ENCODE data around the gene CDYL2.

GRCh38 chr16:80791411-80791810 lies 13.0 kb downstream of the CDYL2 start:
- TF ChIP-seq CTCF (conservative IDR thresholded peaks at IDR 0.05; ENCODE audit: low read length), result no peak
- no peak for TF ChIP-seq EZH2phosphoT487 (IDR thresholded peaks at IDR 0.05; ENCODE audit: borderline replicate concordance, low read depth, low read length)
